ENCODE data around the gene ELMOD1.

DNA sequence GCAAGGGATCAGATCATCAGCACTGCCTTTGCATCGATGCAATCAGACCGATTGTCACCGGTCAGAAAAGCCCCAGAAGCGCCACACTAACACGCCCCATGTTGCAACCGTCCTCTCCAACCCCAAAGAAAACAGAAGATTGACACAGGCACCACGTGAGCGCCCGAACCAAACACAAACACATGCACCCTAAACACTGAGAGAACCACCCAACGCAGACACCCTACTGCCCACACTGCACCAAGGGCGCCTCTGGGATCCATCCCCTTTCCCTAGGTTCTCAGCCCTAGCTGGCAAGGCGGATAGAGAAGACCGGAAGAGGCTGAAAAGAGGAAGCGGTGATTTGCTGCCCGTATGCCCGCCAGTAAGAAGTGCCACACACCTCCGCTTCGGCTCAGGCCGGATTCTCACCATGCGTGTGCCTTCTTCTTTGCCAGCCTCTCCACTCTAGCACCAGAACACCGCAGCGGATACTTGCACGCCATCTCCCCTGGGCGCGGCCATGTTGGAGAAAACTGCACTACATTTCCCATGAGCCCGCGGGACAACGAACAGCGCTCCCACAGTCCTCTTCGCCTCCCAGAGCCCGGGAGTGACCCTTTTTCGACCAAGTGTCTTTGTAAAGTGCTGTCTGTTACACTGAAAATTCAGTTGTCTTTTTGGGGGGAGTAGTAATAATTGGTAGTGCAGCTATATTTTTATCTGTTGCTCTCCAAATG, 25.6 kb upstream of the ELMOD1 start, which contains the start of gene ALKBH8:
- TF ChIP-seq, protein P1, sequence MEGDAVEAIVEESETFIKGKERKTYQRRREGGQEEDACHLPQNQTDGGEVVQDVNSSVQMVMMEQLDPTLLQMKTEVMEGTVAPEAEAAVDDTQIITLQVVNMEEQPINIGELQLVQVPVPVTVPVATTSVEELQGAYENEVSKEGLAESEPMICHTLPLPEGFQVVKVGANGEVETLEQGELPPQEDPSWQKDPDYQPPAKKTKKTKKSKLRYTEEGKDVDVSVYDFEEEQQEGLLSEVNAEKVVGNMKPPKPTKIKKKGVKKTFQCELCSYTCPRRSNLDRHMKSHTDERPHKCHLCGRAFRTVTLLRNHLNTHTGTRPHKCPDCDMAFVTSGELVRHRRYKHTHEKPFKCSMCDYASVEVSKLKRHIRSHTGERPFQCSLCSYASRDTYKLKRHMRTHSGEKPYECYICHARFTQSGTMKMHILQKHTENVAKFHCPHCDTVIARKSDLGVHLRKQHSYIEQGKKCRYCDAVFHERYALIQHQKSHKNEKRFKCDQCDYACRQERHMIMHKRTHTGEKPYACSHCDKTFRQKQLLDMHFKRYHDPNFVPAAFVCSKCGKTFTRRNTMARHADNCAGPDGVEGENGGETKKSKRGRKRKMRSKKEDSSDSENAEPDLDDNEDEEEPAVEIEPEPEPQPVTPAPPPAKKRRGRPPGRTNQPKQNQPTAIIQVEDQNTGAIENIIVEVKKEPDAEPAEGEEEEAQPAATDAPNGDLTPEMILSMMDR (IDR thresholded peaks at IDR 0.05; ENCODE audit: poor library complexity): no peak
- no peak for TF ChIP-seq EZH2 (IDR thresholded peaks at IDR 0.05; ENCODE audit: borderline replicate concordance)
- no peak for TF ChIP-seq EZH2phosphoT487 (IDR thresholded peaks at IDR 0.05; ENCODE audit: low read depth, severe bottlenecking, unreplicated experiment)
